NCI-H524 (cell line): Measurements from ENCODE around the gene HIPK4.
"Not testable (repeated sequence)": the region's sequence is repeated elsewhere in the genome, so short reads cannot be mapped to it uniquely, and the experiment has no call there.

Experiments used
- DNase-seq, 2 experiments: peaks; one replicate each; lab custom pipeline; 2025; lab: John Stamatoyannopoulos, UW

The HIPK4 gene

DNA sequence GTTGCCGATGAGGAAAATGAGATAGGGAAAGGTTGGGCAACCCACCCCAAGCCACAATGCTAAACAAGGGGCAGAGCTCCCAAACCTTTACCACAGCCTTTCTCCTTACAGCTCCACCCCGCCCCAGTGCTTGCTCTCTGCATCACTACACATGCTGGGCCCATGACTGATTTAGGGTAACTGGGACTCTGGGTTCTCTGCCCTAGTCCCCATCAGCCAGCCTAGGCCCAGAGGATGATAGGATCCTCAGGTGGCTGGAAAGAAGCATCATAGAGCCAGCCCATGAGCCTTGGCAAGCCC lies 53.4 kb downstream of the HIPK4 start:
- DNase-seq: no peak

DNA sequence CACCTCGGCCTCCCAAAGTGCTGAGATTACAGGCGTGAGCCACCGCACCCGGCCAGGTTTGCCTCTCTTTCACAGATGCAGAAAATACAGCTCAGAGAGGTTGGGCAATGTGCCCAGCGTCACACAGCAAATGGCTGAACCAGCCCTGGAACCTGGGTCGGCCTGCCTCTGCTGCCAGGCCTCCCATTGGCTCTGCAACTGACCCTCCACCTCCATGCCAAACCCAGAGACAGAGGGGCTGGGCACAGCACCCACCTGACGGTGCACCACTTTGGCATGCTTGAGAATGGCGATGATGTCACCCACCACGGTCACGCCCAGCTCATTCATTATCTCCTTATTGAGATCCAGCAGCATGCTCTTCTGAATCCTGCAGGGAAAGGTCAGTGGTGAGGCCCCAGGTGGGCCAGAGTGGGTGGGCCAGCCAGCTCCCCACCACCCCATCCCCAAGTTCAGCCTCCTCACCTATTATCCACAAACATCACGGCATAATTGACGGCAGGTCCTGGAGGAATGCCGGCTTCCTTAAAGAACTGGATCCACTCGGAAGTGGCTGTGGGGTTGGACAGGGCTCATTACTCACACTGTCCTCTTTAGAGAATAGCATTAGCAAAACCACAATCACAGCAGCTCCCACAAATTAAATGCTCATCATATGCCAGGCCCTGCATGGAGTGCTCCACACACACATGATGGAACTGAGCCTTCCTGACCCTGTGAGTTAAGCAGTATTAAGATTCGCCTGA lies 54.0 kb downstream of the HIPK4 start:
- no peak for DNase-seq

DNA sequence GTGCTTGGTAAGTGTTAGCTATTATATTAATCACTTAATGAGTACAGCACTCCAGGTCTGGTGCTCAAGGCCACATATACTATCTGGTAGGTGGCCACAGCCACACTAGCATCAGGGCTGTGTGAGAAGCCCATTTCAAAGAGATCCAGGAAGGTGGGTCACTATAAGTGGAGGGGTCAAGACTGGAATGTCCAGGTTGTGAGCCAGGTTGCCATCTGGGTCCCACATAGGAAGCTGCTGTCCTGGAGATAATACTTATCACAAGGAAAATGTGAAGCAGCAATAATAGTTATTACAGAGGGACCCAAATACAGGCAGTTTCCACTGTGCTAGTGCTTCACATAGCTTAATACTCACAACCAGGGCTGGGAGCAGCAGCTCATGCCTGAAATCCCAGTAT lies 54.9 kb downstream of the HIPK4 start:
- DNase-seq: no peak

DNA sequence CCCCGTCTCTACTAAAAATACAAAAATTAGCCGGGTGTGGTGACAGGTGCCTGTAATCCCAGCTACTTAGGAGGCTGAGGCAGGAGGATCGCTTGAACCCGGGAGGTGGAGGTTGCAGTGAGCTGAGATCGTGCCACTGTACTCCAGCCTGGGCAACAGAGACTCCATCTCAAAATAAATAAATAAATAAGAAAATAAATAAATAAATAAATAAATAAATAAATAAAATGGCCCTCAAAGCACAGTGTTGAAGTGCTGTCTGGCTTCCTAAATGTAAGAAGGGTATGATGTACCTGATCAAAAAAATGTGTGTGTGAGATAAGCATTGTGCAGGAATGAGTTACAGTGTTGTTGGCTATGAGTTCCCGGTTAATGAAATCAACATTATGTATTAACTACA lies 56.9 kb downstream of the HIPK4 start:
- DNase-seq: not testable (repeated sequence)

- no peak for DNase-seq
These were observed 57.3 kb downstream of the HIPK4 start for GRCh38 chr19:40332669-40333068.

DNA sequence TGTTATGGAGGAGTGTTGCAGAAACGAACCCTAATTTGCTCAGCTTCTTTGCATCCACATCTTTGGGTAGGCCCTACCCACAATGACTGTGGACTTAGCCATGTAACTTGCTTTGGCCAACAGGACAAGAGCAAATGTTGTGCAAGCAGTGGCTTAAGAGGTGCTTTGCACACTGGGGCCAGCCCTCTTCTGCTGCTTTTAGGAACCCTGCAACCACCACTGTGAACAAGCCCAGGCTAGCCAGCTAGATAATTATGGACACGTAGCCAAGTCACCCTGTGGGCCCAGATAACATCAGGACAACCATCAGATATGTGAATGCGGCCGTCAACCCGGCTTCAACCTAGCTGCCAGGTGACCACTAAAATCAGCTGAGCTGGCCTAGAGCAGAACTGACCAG lies 58.9 kb downstream of the HIPK4 start:
- no peak for DNase-seq
